Motor neuron (in vitro differentiated cells): ENCODE results near the gene B3GNT7. TPM values are rescaled to one million over a fixed set of nuclear protein-coding genes. Genes with fewer than 3 reads are reported as not detected.
"Not testable (repeated sequence)": the region's sequence is repeated elsewhere in the genome, so short reads cannot be mapped to it uniquely, and the experiment has no call there.

ENCODE experiments used
- ATAC-seq, 8 experiments: fragments of 200-7000 bp; cut with Tn5 transposase; replicated peaks in 6 of 8; 2 replicates each; pipeline ENCODE4 v1.8.0; 2021; ENCODE audit warnings: mild to moderate bottlenecking in 8 of 8, moderate library complexity in 8 of 8
- H3K27ac ChIP-seq, 2 donors: fragments of 250-450 bp; sonication (Bioruptor Pico); 2 replicates each; pipeline ENCODE4 v1.9.0; 2021; ENCODE audit warnings: antibody characterized with exemption in 2 of 2, mild to moderate bottlenecking in 2 of 2, moderate library complexity in 1 of 2
- H3K4me1 ChIP-seq, 2 donors: fragments of 250-450 bp; sonication (Bioruptor Pico); replicated peaks in 1 of 2; 2 replicates each; pipeline ENCODE4 v1.6.1; 2021; ENCODE audit warnings: antibody characterized with exemption in 2 of 2, mild to moderate bottlenecking in 2 of 2, moderate library complexity in 1 of 2
- H3K4me3 ChIP-seq, 5 donors: fragments of 250-450 bp; sonication (Bioruptor Pico); 2 replicates each; pipeline ENCODE4 v1.9.0; 2021; ENCODE audit warnings: antibody characterized with exemption in 5 of 5, mild to moderate bottlenecking in 5 of 5, moderate library complexity in 4 of 5
- WGBS, 10 experiments: fragments of 450-650 bp; shearing (Covaris generic); methylation state at CpG; one replicate each; pipeline ENCODE4 v1.0.0; 2022; 5-methylcytosine and 5-hydroxymethylcytosine counted together
- in situ Hi-C, 9 experiments: fragments of 400-800 bp; cut with MboI; loops; one replicate each; pipeline ENCODE4 v1.15.0; 2021; ENCODE audit warnings: low sequenced_read_pairs in 9 of 9, low pct_unique_long_range_greater_than_20kb in 2 of 9; ENCODE audit not compliant: unreplicated experiment in 9 of 9
- total RNA-seq, 8 experiments: library from RNA; unstranded; fragments of 300-600 nt; gene quantifications; 2 replicates each; pipeline versions ENCODE4 v1.2.3 to v1.2.4, GENCODE V29; 2022

B3GNT7 gene
- total RNA-seq, 8 experiments from 2014 or later: 0.31 to 1.2 (median 0.59) TPM

DNA sequence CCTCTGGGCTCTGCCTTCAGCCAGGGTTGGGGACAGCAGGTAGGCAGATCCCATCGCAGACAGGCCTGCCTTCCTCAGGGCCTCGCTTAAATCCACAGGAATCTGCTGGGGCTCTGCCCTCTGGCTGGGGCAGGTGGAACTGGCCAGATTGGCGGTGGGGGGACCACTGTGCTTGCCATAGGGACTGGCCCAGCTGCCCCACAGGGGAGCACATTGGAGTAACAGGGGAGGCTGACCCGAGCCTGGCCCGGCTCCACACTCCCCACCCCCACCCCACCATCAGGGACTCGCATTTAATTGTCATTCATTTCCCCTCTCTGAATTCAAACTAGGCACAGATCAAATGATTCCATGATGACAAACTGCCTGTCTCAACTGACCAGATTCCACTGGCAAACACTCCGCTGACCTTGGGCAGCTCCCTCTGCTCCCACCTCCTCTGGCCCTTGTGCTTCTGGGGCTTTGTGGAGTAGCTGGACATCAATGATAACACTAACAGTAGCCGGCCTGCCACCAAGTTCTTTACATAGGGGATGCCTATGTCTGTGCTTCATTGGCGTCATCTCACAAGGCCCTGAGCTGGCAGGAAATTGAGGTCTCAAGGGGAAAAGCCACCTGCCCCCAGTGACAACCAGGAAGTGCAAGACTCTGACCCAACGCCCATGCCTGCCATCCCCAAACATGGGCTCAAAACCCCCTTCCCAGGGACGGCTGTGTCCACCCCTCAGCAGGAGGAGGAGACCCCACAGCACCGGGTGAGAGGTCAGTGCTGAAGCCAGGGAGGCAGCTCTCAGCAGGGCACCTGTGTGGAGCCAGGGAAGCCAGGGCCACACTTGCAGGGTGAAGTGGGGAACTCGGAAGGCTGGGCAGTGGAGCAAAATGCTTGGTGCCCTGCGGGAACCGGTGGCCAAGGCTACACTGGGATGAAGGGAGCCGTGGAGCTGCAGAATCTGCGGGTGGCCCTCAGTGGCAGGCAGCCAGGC, 2.1 kb upstream of the B3GNT7 start:
- 37 to 100% (median 75%) methylated on average over 1 to 4 of the region's 17 CpGs; no CpG with 5 or more reads in 3 of the 10 experiments for WGBS, 10 experiments
- no peak overlapping the region for H3K4me3 ChIP-seq
- ATAC-seq: peak in 3 of 8 experiments; percentile 14 to 68 (median 49)
- H3K27ac ChIP-seq: peak overlapping the region in 1 of 2 donors; percentile 23
- in situ Hi-C loops: no loop called here
- H3K4me1 ChIP-seq: peaks cover 9 to 19% of the 10 kb centered on the region in 2 donors

DNA sequence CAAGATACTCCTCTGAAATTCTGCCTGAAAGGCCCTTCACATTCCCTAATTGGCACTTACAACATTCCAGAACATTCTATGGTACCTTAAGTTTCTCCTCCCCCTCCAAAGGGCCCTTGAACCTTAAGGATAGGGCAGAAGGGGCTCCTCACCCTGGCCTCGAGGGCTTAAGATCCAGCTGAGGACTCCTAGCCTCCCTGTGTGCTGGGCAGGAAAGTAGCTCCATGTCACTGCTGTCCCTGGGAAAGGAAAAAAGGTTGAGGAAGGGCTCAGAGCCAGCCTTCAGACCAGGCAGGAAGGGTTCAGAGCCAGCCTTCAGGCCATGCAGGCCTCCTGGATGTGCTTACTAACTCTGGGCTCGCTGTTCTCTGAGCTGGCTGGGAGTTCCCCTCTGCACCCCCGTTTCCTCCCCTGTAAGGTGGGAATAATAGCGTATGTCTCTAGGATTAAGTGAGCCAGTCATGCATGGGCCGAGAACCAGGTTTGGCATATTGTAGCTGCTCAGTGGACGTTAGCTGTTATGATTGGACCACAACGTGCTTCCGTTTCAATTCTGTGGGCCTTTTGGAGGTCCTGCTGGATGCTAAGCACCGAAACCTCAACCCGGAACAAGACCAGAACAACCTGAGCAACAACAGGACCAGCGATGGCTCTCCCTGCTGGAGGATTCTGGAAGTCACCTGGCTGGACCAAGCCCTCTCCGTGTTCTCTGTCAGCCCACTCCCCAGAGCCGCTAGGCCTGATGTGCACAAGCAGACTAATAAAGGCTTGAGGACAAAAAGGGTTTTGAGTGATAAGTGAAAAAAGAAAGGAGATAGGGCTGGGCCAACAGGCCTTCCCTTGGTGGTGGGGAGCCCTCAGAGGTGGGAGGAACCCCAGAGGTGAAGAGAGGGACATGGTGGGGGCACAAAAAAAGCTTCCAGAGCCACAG, 1.0 kb upstream of the B3GNT7 start:
- in situ Hi-C loops: no loop called here
- WGBS, 10 experiments: 77 to 90% (median 87%) methylated on average over 2 to 12 of the region's 13 CpGs; no CpG with 5 or more reads in 5 of the 10 experiments
- H3K4me1 ChIP-seq: peaks cover 9 to 19% of the 10 kb centered on the region in 2 donors
- no peak for ATAC-seq
- no peak overlapping the region for H3K27ac ChIP-seq
- H3K4me3 ChIP-seq: no peak overlapping the region

DNA sequence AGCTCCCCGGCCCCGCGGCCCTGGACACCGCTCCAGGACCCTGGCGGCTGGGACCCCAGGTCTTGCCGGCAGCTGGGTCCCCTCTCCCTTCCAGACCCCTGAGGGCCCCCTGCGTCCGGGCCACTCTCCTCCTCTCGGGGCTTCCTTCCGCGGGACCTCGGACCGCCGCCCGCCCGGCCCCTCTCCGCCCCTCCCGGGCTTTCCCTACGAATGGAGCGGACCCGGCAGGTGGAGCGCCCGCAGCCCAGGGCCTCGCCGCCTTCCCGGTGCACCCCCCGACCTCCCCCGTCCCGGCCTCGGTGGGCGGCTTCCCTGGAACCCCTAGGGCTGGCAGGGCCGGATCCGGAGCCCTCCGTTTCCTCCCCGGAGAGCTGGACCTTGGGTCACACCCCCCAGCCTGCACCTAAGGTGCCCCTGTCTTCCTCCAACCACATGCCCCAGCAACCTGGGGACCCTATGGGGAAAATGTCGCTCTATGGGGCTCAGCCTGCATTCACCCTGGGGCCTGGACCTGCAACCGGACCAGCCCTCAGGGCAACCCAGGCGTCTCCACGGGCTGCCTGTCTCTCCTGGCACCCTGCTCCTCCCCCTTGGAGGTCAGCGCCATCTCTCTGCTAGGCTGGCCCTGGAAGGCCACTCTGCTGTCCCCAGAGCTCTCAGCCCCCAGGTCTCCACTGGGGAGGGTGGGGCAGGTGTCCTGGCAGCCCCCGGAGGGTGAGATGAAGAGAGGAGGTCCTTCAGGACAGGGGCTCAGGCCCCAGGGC, 730 bp downstream of the B3GNT7 start:
- Histone ChIP-seq H3K27ac (no peak overlapping the region), H3K4me3 (peak overlapping the region in 3 of 5 donors; percentile 30 to 32 (median 30)), H3K4me1 (peaks cover 13 to 23% of the 10 kb centered on the region in 2 donors)
- in situ Hi-C loops: no loop called here
- peak in 4 of 8 experiments; percentile 4 to 8 (median 6) for ATAC-seq
- WGBS, 10 experiments: 0% methylated on average over 1 of the region's 41 CpGs; no CpG with 5 or more reads in 9 of the 10 experiments

DNA sequence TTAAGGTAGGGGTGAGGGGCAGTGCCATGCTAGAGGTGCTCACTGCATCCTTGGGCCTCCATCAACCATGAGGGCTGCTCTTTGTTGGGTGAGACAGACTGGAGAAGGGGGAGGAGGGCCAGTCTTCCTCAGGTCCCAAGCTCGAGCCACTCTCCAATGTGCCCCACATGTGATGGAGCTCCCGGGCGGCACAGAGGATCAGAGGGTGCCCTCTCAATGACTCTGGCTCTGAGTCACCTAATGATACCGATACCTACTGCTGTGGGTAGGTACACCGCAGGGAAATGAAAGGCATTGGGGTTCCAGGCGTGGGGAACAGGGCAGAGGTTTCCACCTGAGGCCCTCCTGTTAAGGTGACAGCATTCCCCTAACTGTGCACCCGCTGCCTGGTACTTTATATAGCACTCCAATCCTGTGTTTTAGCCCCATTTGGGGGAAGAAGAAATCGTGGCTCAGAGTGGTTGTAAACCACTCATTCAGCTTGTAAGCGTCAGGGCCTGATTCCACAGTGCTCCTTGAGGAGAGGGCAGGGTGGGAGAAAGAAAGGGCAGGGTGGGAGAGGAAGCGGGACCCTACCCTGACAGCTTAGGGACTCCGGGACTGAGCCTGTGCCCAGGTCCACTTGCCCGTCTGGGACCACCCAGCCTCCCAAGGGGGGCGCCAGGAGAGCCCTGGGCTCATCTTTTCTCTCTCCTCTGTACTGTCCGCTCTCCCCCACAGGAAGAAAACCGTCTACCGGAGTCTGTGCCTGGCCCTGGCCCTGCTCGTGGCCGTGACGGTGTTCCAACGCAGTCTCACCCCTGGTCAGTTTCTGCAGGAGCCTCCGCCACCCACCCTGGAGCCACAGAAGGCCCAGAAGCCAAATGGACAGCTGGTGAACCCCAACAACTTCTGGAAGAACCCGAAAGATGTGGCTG, 1.8 kb downstream of the B3GNT7 start:
- no peak overlapping the region for H3K4me3 ChIP-seq
- H3K4me1 ChIP-seq: peaks cover 13 to 23% of the 10 kb centered on the region in 2 donors
- ATAC-seq: no peak
- no peak overlapping the region for H3K27ac ChIP-seq
- in situ Hi-C loops: no loop called here
- WGBS, 10 experiments: 77 to 87% (median 79%) methylated on average over 1 to 7 of the region's 22 CpGs; no CpG with 5 or more reads in 6 of the 10 experiments

DNA sequence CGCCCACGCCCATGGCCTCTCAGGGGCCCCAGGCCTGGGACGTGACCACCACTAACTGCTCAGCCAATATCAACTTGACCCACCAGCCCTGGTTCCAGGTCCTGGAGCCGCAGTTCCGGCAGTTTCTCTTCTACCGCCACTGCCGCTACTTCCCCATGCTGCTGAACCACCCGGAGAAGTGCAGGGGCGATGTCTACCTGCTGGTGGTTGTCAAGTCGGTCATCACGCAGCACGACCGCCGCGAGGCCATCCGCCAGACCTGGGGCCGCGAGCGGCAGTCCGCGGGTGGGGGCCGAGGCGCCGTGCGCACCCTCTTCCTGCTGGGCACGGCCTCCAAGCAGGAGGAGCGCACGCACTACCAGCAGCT, 2.4 kb downstream of the B3GNT7 start:
- in situ Hi-C loops: no loop called here
- Histone ChIP-seq H3K4me3 (no peak overlapping the region), H3K4me1 (peaks cover 10 to 19% of the 10 kb centered on the region in 2 donors), H3K27ac (no peak overlapping the region)
- WGBS, 10 experiments: 94 to 100% (median 98%) methylated on average over 1 to 28 of the region's 28 CpGs; no CpG with 5 or more reads in 6 of the 10 experiments
- no peak for ATAC-seq

DNA sequence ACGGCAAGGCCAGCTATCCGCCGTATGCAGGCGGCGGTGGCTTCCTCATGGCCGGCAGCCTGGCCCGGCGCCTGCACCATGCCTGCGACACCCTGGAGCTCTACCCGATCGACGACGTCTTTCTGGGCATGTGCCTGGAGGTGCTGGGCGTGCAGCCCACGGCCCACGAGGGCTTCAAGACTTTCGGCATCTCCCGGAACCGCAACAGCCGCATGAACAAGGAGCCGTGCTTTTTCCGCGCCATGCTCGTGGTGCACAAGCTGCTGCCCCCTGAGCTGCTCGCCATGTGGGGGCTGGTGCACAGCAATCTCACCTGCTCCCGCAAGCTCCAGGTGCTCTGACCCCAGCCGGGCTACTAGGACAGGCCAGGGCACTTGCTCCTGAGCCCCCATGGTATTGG, 3.1 kb downstream of the B3GNT7 start:
- H3K4me3 ChIP-seq: no peak overlapping the region
- ATAC-seq: no peak
- no peak overlapping the region for H3K27ac ChIP-seq
- in situ Hi-C loops: no loop called here
- 85 to 92% (median 92%) methylated on average over 4 to 13 of the region's 27 CpGs; no CpG with 5 or more reads in 7 of the 10 experiments for WGBS, 10 experiments
- H3K4me1 ChIP-seq: peaks cover 5 to 12% of the 10 kb centered on the region in 2 donors

DNA sequence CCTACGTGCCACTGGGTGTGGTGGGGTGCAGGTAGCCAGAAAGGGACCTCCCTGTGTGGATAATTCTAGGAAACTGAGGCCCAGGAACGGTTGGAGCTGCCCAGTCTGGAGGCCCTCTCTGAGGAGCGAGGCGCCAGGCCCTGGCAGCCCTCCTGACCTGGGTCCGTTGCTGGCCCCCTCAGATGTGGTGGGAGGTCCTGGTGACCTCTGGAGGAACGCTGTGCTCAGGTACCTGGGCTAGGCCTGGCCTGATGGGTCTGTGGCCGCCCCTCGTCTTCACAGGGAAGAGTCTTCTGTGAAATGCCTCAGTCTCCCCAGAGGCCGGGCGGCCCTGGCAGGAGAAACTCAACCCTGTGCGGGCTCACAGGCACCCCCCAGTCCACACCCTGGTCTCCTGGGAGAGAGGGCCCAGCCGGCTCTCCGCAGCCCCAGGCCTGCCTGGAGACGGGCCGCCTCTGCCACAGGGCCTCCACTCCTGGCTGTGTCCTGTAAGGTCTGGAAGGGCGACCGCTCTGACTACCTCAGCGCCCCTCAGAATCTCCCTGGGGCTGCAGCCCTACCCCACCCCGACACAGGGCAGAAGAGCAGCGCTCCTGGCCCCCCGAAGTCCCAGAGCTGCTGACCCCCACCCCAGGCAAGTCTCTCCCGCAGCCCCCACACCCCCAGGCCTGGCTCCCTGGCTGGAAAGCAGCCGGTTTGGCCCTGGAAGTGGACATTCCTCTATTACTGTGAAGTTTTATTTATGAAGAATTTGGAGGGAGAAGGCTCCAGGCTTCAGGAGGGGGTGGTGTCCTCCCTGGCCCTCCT, 3.7 kb downstream of the B3GNT7 start:
- Histone ChIP-seq H3K4me1 (peaks cover 5 to 9% of the 10 kb centered on the region in 2 donors), H3K27ac (no peak overlapping the region), H3K4me3 (no peak overlapping the region)
- in situ Hi-C loops: no loop called here
- 100% methylated on average over 1 of the region's 23 CpGs; no CpG with 5 or more reads in 9 of the 10 experiments for WGBS, 10 experiments
- no peak for ATAC-seq

DNA sequence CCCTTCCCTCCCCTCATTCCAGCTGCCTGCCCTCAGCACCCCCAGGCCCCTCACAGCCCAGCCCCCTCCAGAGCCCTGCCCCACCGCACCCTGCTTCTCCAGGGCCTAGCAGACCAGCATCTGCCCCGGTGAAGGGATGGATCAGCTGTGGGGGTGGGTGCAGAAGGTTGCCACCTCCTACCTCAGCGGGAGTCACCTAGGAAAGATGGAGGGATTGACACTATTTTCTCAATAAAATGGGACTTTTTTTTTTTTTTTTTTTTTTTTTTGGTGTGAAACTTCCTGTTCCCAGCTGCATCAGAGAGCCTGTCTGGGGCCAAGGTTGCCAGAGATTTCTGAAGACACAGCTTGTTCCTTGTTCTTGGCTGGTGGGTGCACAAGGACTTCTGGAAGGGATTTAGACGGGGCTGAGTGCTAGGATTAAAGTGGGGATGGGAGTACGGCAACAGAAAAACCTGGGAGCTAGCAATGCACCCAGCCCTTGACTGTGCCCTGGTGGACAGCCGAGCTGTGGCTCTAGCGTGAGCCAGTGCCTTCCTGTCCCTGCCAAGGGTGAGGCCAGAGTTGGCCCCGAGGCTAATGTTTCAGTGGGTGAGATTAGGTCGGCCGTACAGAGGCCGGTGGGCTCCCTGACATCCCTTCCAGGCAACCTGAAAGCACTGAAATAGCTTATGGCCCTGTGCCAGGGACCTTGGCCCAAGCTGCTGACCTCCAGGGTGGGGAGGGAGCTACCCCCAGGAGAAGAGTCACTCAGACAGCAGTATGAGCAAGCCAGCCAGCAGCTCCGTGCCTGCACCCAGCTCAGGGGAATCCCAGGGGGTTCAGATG, 4.6 kb downstream of the B3GNT7 start:
- Histone ChIP-seq H3K27ac (no peak overlapping the region), H3K4me3 (no peak overlapping the region), H3K4me1 (peaks cover 5 to 8% of the 10 kb centered on the region in 2 donors)
- in situ Hi-C loops: loop anchor here in 3 of 9 experiments (25.0 kb wide), 2 partner anchors 163 to 288 kb away; no protein-coding TSS in a partner anchor
- ATAC-seq: peak in 7 of 8 experiments; percentile 7 to 76 (median 58)
- WGBS, 10 experiments: 38 to 100% (median 82%) methylated on average over 1 to 5 of the region's 12 CpGs; no CpG with 5 or more reads in 3 of the 10 experiments

DNA sequence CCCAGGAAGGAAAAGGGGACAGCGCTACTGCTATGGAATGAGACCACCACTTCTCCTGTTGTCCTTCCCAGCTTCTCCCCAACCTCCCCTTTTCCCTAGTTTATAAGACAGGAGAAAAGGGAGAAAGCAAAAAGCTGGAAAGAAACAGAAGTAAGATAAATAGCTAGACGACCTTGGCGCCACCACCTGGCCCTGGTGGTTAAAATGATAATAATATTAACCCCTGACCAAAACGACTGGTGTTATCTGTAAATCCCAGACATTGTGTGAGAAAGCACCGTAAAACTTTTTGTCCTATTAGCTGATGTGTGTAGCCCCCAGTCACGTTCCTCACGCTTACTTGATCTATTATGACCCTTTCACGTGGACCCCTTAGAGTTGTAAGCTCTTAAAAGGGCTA, 5.2 kb downstream of the B3GNT7 start:
- not testable (repeated sequence) for H3K4me3 ChIP-seq, H3K4me1 ChIP-seq, H3K27ac ChIP-seq
- ATAC-seq: peak in 1 of 8 experiments; percentile 13
- in situ Hi-C loops: loop anchor here in 3 of 9 experiments (25.0 kb wide), 2 partner anchors 163 to 288 kb away; no protein-coding TSS in a partner anchor
- WGBS, 10 experiments: 10 to 80% (median 56%) methylated on average over 1 to 2 of the region's 8 CpGs; no CpG with 5 or more reads in 7 of the 10 experiments

DNA sequence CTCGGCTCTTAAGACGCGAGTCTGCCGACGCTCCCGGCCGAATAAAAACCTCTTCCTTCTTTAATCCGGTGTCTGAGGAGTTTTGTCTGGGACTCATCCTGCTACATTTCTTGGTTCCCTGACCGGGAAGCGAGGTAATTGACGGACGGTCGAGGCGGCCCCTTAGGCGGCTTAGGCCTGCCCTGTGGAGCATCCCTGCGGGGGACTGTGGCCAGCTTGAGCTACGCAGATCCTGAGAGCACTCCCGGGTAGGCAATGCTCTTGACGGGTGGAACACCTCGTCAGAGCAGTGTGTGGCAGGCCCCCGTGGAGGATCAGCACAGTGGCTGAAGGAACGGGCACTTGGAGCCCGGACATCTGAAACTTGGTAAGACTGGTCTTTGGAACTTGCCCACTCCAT, 5.6 kb downstream of the B3GNT7 start:
- ATAC-seq, H3K4me1 ChIP-seq, H3K27ac ChIP-seq, H3K4me3 ChIP-seq: not testable (repeated sequence)
- 77 to 84% (median 78%) methylated on average over 7 to 16 of the region's 23 CpGs; no CpG with 5 or more reads in 7 of the 10 experiments for WGBS, 10 experiments
- in situ Hi-C loops: loop anchor here in 3 of 9 experiments (25.0 kb wide), 2 partner anchors 164 to 289 kb away; no protein-coding TSS in a partner anchor
